SK-N-SH (cell line): ENCODE data around the gene LRIG1. TPM values are rescaled to one million over a fixed set of nuclear protein-coding genes. Genes with fewer than 3 reads are reported as not detected.

ENCODE experiments used
- CTCF ChIA-PET: fragments of 300-600, 350-600 bp; formaldehyde crosslinking; extraction: SDS; loops from one replicate; lab custom pipeline; 2021; lab: Yijun Ruan, JAX
- POLR2A ChIA-PET: fragments of 350-600 bp; sonication (Branson Sonifier 250); formaldehyde crosslinking; extraction: SDS; loops from one replicate; lab custom pipeline; 2020; ENCODE audit warnings: antibody characterized with exemption, inconsistent platforms; lab: Yijun Ruan, JAX
- DNase-seq: peaks from one replicate; pipeline ENCODE4 v3.0.0; 2012
- H2AFZ ChIP-seq: fragments of 200-600 bp; sonication (generic); 2 replicates; pipeline ENCODE4 v1.8.1; 2016; ENCODE audit warnings: antibody characterized with exemption, mild to moderate bottlenecking, low read depth
- H3F3A ChIP-seq: fragments of 200-600 bp; sonication (generic); replicated peaks from 2 replicates; pipeline ENCODE3; 2016; ENCODE audit warnings: antibody characterized with exemption, mild to moderate bottlenecking; ENCODE audit not compliant: insufficient read depth
- H3K27ac ChIP-seq, 2 experiments: fragments of 200-500 bp in 1 of 2; fragments of 200-600 bp in 1 of 2; sonication (Bioruptor generic) in 1 of 2; sonication (generic), shearing (Covaris generic) in 1 of 2; 2 replicates each; pipeline versions ENCODE4 v1.5.1 to v1.6.1; 2014 to 2016; ENCODE audit warnings: low read depth in 2 of 2, inconsistent platforms in 1 of 2, low read length in 1 of 2, mild to moderate bottlenecking in 1 of 2, mixed read lengths in 1 of 2
- H3K27me3 ChIP-seq: fragments of 200-600 bp; sonication (generic), shearing (Covaris generic); 2 replicates; pipeline ENCODE4 v1.6.1; 2016; ENCODE audit warnings: mixed run types; ENCODE audit not compliant: insufficient read depth
- H3K36me3 ChIP-seq, 2 experiments: fragments of 200-500 bp in 1 of 2; fragments of 200-600 bp in 1 of 2; sonication (Bioruptor generic) in 1 of 2; sonication (generic) in 1 of 2; replicated peaks in 1 of 2; 2 replicates each; pipeline versions ENCODE3 to v1.5.1; 2014 to 2016; ENCODE audit warnings: low read length in 1 of 2, mild to moderate bottlenecking in 1 of 2; ENCODE audit not compliant: insufficient read depth in 2 of 2, control insufficient read depth in 1 of 2
- H3K4me1 ChIP-seq, 2 experiments: fragments of 200-500 bp in 1 of 2; fragments of 200-600 bp in 1 of 2; sonication (Bioruptor generic) in 1 of 2; sonication (generic), shearing (Covaris generic) in 1 of 2; 2 replicates each; pipeline versions ENCODE4 v1.5.1 to v1.6.1; 2014 to 2016; ENCODE audit warnings: low read depth in 1 of 2, low read length in 1 of 2, mixed run types in 1 of 2; ENCODE audit not compliant: insufficient read depth in 2 of 2, control insufficient read depth in 1 of 2
- H3K4me2 ChIP-seq: fragments of 200-600 bp; sonication (generic), shearing (Covaris generic); 2 replicates; pipeline ENCODE4 v1.6.1; 2017; ENCODE audit warnings: mixed run types
- H3K4me3 ChIP-seq, 2 experiments: fragments of 200-500 bp in 1 of 2; fragments of 200-600 bp in 1 of 2; sonication (Bioruptor generic) in 1 of 2; sonication (generic), shearing (Covaris generic) in 1 of 2; 2 replicates each; pipeline versions ENCODE4 v1.5.1 to v1.8.1; 2014 to 2016; ENCODE audit warnings: low read depth in 2 of 2, inconsistent platforms in 1 of 2, low read length in 1 of 2, mild to moderate bottlenecking in 1 of 2, mixed read lengths in 1 of 2, moderate library complexity in 1 of 2
- H3K79me2 ChIP-seq: fragments of 200-600 bp; sonication (generic); 2 replicates; pipeline ENCODE4 v1.8.1; 2017; ENCODE audit warnings: mild to moderate bottlenecking; ENCODE audit not compliant: insufficient read depth
- H3K9ac ChIP-seq: fragments of 200-600 bp; sonication (generic); 2 replicates; pipeline ENCODE4 v1.6.1; 2017; ENCODE audit warnings: mixed run types
- H3K9me2 ChIP-seq: fragments of 200-600 bp; sonication (generic); 2 replicates; pipeline ENCODE4 v1.6.1; 2017; ENCODE audit warnings: mixed run types
- H3K9me3 ChIP-seq: fragments of 200-600 bp; sonication (generic); 2 replicates; pipeline ENCODE4 v1.6.1; 2017; ENCODE audit warnings: mixed run types, mild to moderate bottlenecking, moderate library complexity
- H4K20me1 ChIP-seq: fragments of 200-600 bp; sonication (generic); 2 replicates; pipeline ENCODE4 v1.6.1; 2017; ENCODE audit warnings: mild to moderate bottlenecking, mixed run types; ENCODE audit not compliant: insufficient read depth
- CHD2 ChIP-seq: fragments of 150-350 bp; IDR thresholded peaks from 2 replicates; pipeline ENCODE4 v1.6.1; 2018; ENCODE audit warnings: low read length; ENCODE audit not compliant: partially characterized antibody
- CTCF ChIP-seq: fragments of 200-600 bp; sonication (generic); IDR thresholded peaks from 2 replicates; pipeline ENCODE4 v1.6.1; 2017; ENCODE audit warnings: antibody characterized with exemption, mild to moderate bottlenecking, moderate library complexity
- ELF1 ChIP-seq: IDR thresholded peaks from 2 replicates; pipeline ENCODE4 v1.4.0; 2012
- EP300 ChIP-seq, 2 experiments: IDR thresholded peaks; 2 replicates each; pipeline versions ENCODE4 v1.4.0 to v1.6.1; 2012; ENCODE audit warnings: borderline replicate concordance in 1 of 2, low read depth in 1 of 2, low read length in 1 of 2
- FOXJ3 ChIP-seq: sonication (generic); formaldehyde crosslinking; IDR thresholded peaks from 2 replicates; pipeline ENCODE4 v1.5.1; 2020; ENCODE audit warnings: mild to moderate bottlenecking, missing genetic modification reagents
- GATA2 ChIP-seq: sonication (generic); formaldehyde crosslinking; IDR thresholded peaks from 2 replicates; pipeline ENCODE4 v1.5.0; 2020; ENCODE audit warnings: mild to moderate bottlenecking, missing genetic modification reagents
- MAX ChIP-seq: IDR thresholded peaks from 2 replicates; pipeline ENCODE4 v1.4.0; 2012; ENCODE audit warnings: low read depth
- MEF2A ChIP-seq: IDR thresholded peaks from 2 replicates; pipeline ENCODE4 v1.4.0; 2012; ENCODE audit warnings: low read depth, borderline replicate concordance
- MXI1 ChIP-seq: IDR thresholded peaks from 2 replicates; pipeline ENCODE4 v1.6.1; 2012; ENCODE audit warnings: mild to moderate bottlenecking, low read depth, low read length, improper control_type of control experiment
- PBX3 ChIP-seq: IDR thresholded peaks from 2 replicates; pipeline ENCODE4; 2012
- POLR2AphosphoS5 ChIP-seq: IDR thresholded peaks from 2 replicates; pipeline ENCODE4 v1.6.1; 2012; ENCODE audit warnings: low read depth, low read length
- RXRA ChIP-seq: IDR thresholded peaks from 2 replicates; pipeline ENCODE4 v1.4.0; 2012; ENCODE audit warnings: low read depth, mild to moderate bottlenecking, borderline replicate concordance
- SIN3A ChIP-seq: IDR thresholded peaks from 2 replicates; pipeline ENCODE4 v1.6.1; 2012; ENCODE audit warnings: low read depth, mild to moderate bottlenecking, low read length, moderate library complexity, borderline replicate concordance
- SMC3 ChIP-seq: IDR thresholded peaks from 2 replicates; pipeline ENCODE4 v1.6.1; 2012; ENCODE audit warnings: low read depth, low read length, improper control_type of control experiment
- TAF1 ChIP-seq: IDR thresholded peaks from 2 replicates; pipeline ENCODE4 v1.6.1; 2012; ENCODE audit warnings: low read depth, mild to moderate bottlenecking, low read length, moderate library complexity, borderline replicate concordance
- TCF12 ChIP-seq: IDR thresholded peaks from 2 replicates; pipeline ENCODE4 v1.4.0; 2012
- TEAD4 ChIP-seq: IDR thresholded peaks from 2 replicates; pipeline ENCODE4 v1.4.0; 2012; ENCODE audit warnings: mild to moderate bottlenecking, borderline replicate concordance; ENCODE audit not compliant: insufficient read depth
- YY1 ChIP-seq: IDR thresholded peaks from 2 replicates; pipeline ENCODE4 v1.4.0; 2012; ENCODE audit warnings: low read depth, mild to moderate bottlenecking
- WGBS: methylation state at CpG from one replicate; pipeline ENCODE4 v1.1.6; 2017; ENCODE audit warnings: low lambda C conversion rate; 5-methylcytosine and 5-hydroxymethylcytosine counted together
- polyA plus RNA-seq, 3 experiments: library from polyadenylated mRNA; depleted of rRNA; stranded (reverse); fragments of >200 nt; gene quantifications; 2 replicates each; pipeline ENCODE4 v1.2.3, GENCODE V29; 2012
- TF ChIP-seq, protein P1 (sequence below): IDR thresholded peaks from 2 replicates; pipeline ENCODE4 v1.6.1; 2012; ENCODE audit warnings: mild to moderate bottlenecking, low read depth, low read length, moderate library complexity
- TF ChIP-seq, protein P2 (sequence below): IDR thresholded peaks from 2 replicates; pipeline ENCODE4 v1.4.0; 2012; ENCODE audit warnings: low read depth, borderline replicate concordance

LRIG1 gene
- polyA plus RNA-seq, 1 of the 3 experiments (the other 2 are of a cell fraction), result 1.7 TPM

DNA sequence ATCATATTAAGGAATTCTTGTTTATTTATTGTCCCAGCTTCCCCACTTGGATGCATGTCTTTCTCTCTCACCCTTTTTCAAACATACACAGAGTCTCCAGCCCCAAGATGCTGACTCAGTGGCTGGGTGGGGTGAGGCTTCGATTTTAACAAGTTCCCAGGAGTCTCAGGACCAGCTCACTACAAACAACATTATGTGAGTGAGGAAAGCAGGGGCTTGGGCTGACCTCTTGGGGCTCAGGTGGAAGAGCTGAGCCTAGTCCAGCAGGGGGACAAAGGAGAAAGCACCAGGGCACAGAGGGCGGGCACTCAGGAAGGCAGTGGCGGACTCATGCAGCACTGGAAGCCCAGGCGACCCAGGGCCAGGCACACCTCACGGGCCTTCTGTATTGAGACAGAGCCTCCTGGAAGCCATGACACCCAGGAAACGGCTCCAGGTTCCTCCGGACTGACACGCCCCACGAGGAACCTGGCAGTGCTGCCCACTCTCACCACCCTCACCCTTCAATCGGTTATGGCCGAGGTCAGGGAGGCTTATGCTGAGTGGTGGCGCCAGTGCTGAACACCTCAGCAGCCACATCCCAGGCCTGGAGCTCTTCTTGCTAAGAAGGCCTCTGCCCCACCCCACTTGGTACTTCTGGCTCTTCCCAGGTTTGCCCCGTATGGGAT is 97.4 kb downstream of the LRIG1 start:
- no peak overlapping the region for H3K4me3 ChIP-seq
- ChIA-PET CTCF (interaction anchor here (0.7 to 3.1 kb wide), 4 partner anchors 9 to 418 kb away, joined by 3 to 15 read pairs (median 11); no protein-coding TSS in a partner anchor), POLR2A (no interaction called here)
- H3K4me1 ChIP-seq, result peaks cover 5 to 8% of the 10 kb centered on the region in 2 experiments; a peak in 2 of 4 replicates
- no peak for DNase-seq
- H4K20me1 ChIP-seq, result no peaks in the 10 kb centered on the region
- no peaks in the 10 kb centered on the region for H3K9me3 ChIP-seq
- no peak overlapping the region for H3K9ac ChIP-seq
- H2AFZ ChIP-seq, result no peak overlapping the region
- TF ChIP-seq FOXJ3 (CRISPR knock-in tag) (no peak), SIN3A (no peak), CHD2 (no peak), TEAD4 (no peak), EP300 (IDR thresholded peaks at IDR 0.05; ENCODE audit: borderline replicate concordance in 1 of 2, low read depth in 1 of 2, low read length in 1 of 2) (no peak), POLR2AphosphoS5 (no peak), SMC3 (no peak), YY1 (no peak), CTCF (no peak), MEF2A (no peak), MXI1 (no peak), TCF12 (no peak), GATA2 (CRISPR knock-in tag) (no peak), ELF1 (no peak), RXRA (no peak), MAX (no peak), TAF1 (no peak), PBX3 (no peak)
- TF ChIP-seq, protein P1, sequence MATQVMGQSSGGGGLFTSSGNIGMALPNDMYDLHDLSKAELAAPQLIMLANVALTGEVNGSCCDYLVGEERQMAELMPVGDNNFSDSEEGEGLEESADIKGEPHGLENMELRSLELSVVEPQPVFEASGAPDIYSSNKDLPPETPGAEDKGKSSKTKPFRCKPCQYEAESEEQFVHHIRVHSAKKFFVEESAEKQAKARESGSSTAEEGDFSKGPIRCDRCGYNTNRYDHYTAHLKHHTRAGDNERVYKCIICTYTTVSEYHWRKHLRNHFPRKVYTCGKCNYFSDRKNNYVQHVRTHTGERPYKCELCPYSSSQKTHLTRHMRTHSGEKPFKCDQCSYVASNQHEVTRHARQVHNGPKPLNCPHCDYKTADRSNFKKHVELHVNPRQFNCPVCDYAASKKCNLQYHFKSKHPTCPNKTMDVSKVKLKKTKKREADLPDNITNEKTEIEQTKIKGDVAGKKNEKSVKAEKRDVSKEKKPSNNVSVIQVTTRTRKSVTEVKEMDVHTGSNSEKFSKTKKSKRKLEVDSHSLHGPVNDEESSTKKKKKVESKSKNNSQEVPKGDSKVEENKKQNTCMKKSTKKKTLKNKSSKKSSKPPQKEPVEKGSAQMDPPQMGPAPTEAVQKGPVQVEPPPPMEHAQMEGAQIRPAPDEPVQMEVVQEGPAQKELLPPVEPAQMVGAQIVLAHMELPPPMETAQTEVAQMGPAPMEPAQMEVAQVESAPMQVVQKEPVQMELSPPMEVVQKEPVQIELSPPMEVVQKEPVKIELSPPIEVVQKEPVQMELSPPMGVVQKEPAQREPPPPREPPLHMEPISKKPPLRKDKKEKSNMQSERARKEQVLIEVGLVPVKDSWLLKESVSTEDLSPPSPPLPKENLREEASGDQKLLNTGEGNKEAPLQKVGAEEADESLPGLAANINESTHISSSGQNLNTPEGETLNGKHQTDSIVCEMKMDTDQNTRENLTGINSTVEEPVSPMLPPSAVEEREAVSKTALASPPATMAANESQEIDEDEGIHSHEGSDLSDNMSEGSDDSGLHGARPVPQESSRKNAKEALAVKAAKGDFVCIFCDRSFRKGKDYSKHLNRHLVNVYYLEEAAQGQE, result no peak
- TF ChIP-seq, protein P2, sequence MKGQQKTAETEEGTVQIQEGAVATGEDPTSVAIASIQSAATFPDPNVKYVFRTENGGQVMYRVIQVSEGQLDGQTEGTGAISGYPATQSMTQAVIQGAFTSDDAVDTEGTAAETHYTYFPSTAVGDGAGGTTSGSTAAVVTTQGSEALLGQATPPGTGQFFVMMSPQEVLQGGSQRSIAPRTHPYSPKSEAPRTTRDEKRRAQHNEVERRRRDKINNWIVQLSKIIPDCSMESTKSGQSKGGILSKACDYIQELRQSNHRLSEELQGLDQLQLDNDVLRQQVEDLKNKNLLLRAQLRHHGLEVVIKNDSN, result no peak
- no peaks in the 10 kb centered on the region for H3K27me3 ChIP-seq
- H3K9me2 ChIP-seq, result no peaks in the 10 kb centered on the region
- no peak overlapping the region for H3K27ac ChIP-seq
- H3K4me2 ChIP-seq, result no peak overlapping the region
- no peaks in the 10 kb centered on the region for H3K36me3 ChIP-seq
- WGBS, result 79% methylated on average over 10 of the region's 13 CpGs
- no peaks in the 10 kb centered on the region for H3K79me2 ChIP-seq
- H3F3A ChIP-seq, result no peaks in the 10 kb centered on the region
